Neural cell (in vitro differentiated cells): ENCODE measurements around the gene TGFBR2.

Experiments
- EP300 ChIP-seq: fragments of 450-650 bp; conservative IDR thresholded peaks from 2 replicates; pipeline ENCODE4 v1.6.1; 2014; ENCODE audit warnings: antibody characterized with exemption, mild to moderate bottlenecking, moderate library complexity; ENCODE audit not compliant: poor library complexity, severe bottlenecking
- EZH2 ChIP-seq: fragments of 200-600, 300-800 bp; shearing (Covaris generic), sonication (generic); IDR thresholded peaks from 2 replicates; pipeline ENCODE4 v1.6.1; 2014; ENCODE audit warnings: antibody characterized with exemption, low read length, borderline replicate concordance, mild to moderate bottlenecking; ENCODE audit not compliant: insufficient read depth, poor library complexity, severe bottlenecking
- POLR2AphosphoS5 ChIP-seq: IDR thresholded peaks from 2 replicates; pipeline ENCODE4 v1.6.1; 2012
- TF ChIP-seq, protein P1 (sequence below): fragments of 450-650 bp; IDR thresholded peaks from 2 replicates; pipeline ENCODE4 v1.5.1; 2014; ENCODE audit warnings: antibody characterized with exemption, mild to moderate bottlenecking, moderate library complexity; ENCODE audit not compliant: poor library complexity, severe bottlenecking
- TF ChIP-seq, protein P2 (sequence below): IDR thresholded peaks from 2 replicates; pipeline ENCODE4 v1.6.1; 2012; ENCODE audit warnings: borderline replicate concordance

- TF ChIP-seq, protein P1, sequence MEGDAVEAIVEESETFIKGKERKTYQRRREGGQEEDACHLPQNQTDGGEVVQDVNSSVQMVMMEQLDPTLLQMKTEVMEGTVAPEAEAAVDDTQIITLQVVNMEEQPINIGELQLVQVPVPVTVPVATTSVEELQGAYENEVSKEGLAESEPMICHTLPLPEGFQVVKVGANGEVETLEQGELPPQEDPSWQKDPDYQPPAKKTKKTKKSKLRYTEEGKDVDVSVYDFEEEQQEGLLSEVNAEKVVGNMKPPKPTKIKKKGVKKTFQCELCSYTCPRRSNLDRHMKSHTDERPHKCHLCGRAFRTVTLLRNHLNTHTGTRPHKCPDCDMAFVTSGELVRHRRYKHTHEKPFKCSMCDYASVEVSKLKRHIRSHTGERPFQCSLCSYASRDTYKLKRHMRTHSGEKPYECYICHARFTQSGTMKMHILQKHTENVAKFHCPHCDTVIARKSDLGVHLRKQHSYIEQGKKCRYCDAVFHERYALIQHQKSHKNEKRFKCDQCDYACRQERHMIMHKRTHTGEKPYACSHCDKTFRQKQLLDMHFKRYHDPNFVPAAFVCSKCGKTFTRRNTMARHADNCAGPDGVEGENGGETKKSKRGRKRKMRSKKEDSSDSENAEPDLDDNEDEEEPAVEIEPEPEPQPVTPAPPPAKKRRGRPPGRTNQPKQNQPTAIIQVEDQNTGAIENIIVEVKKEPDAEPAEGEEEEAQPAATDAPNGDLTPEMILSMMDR: no peak
- TF ChIP-seq, protein P2, sequence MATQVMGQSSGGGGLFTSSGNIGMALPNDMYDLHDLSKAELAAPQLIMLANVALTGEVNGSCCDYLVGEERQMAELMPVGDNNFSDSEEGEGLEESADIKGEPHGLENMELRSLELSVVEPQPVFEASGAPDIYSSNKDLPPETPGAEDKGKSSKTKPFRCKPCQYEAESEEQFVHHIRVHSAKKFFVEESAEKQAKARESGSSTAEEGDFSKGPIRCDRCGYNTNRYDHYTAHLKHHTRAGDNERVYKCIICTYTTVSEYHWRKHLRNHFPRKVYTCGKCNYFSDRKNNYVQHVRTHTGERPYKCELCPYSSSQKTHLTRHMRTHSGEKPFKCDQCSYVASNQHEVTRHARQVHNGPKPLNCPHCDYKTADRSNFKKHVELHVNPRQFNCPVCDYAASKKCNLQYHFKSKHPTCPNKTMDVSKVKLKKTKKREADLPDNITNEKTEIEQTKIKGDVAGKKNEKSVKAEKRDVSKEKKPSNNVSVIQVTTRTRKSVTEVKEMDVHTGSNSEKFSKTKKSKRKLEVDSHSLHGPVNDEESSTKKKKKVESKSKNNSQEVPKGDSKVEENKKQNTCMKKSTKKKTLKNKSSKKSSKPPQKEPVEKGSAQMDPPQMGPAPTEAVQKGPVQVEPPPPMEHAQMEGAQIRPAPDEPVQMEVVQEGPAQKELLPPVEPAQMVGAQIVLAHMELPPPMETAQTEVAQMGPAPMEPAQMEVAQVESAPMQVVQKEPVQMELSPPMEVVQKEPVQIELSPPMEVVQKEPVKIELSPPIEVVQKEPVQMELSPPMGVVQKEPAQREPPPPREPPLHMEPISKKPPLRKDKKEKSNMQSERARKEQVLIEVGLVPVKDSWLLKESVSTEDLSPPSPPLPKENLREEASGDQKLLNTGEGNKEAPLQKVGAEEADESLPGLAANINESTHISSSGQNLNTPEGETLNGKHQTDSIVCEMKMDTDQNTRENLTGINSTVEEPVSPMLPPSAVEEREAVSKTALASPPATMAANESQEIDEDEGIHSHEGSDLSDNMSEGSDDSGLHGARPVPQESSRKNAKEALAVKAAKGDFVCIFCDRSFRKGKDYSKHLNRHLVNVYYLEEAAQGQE: no peak
- no peak for TF ChIP-seq EZH2
- no peak for TF ChIP-seq EP300
- TF ChIP-seq POLR2AphosphoS5: no peak
Measured at GRCh38 chr3:30720586-30721313, 114.3 kb downstream of the TGFBR2 start.
